Measurements from ENCODE around the gene ATP6V0E2.

GRCh38 chr7:149859876-149860275, 13.9 kb upstream of the ATP6V0E2 start:
- TF ChIP-seq POLR2AphosphoS5 (IDR thresholded peaks at IDR 0.05; ENCODE audit: borderline replicate concordance, low read depth, low read length) (no peak), EZH2 (IDR thresholded peaks at IDR 0.05) (no peak)
